Activated naive CD4-positive, alpha-beta T cell treated with anti-CD3 and anti-CD28 coated beads, Interleukin-2, amount 10 ng/mL, durations not matched to agents 7 days and 5 days (primary cell): ENCODE data around the gene USP15.

ENCODE experiments used
- CTCF ChIA-PET: fragments of 350-600 bp; sonication (Branson Sonifier 250); formaldehyde crosslinking; loops from one replicate; lab custom pipeline; 2021; ENCODE audit warnings: antibody characterized with exemption; lab: Charles Lee
- DNase-seq: peaks from one replicate; pipeline ENCODE4 v3.0.0-alpha.2; 2020
- H3K27ac Mint-ChIP-seq: one replicate; pipeline ENCODE4 v1.8.0; 2021; ENCODE audit warnings: mild to moderate bottlenecking, moderate library complexity, mixed read lengths
- H3K27me3 Mint-ChIP-seq: one replicate; pipeline ENCODE4 v1.8.0; 2021; ENCODE audit warnings: mild to moderate bottlenecking, mixed read lengths
- H3K36me3 Mint-ChIP-seq: one replicate; pipeline ENCODE4 v1.8.0; 2021; ENCODE audit warnings: mixed read lengths
- H3K4me1 Mint-ChIP-seq: one replicate; pipeline ENCODE4 v1.8.0; 2021; ENCODE audit warnings: mixed read lengths
- H3K4me3 Mint-ChIP-seq: one replicate; pipeline ENCODE4 v1.8.0; 2021; ENCODE audit warnings: mild to moderate bottlenecking, moderate library complexity, mixed read lengths
- H3K9me3 Mint-ChIP-seq: one replicate; pipeline ENCODE4 v1.8.0; 2021; ENCODE audit warnings: mixed read lengths

The USP15 gene

GRCh38 chr12:62370189-62370588 is 110.0 kb downstream of the USP15 start:
- Mint-ChIP-seq H3K4me1 (peaks cover 19% of the 10 kb centered on the region), H3K27me3 (no peaks in the 10 kb centered on the region), H3K36me3 (peaks cover 56% of the 10 kb centered on the region), H3K4me3 (no peak overlapping the region), H3K9me3 (peaks cover 6% of the 10 kb centered on the region), H3K27ac (no peak overlapping the region)
- no peak for DNase-seq
- CTCF ChIA-PET: no interaction called here

DNA sequence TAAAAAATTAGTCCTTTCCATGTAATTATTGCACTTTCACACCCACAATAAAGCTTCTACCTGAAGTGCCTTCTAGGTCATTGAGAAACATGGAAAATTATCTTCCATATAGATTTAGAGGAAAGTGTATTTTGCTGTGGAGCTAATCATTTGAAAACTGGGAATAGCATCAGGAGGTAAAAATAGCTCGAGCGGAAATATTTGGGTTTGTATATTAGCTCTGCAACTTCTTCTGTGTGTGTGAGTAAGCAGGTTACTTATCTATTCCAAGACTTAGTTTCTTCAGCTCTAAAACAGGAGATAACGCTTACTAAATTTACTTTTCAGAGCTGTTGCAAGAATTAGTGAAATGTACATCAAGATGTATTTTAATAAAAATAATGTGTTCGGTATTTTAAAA is 111.5 kb downstream of the USP15 start:
- CTCF ChIA-PET: no interaction called here
- Mint-ChIP-seq H3K4me1 (peaks cover 18% of the 10 kb centered on the region), H3K36me3 (peaks cover 45% of the 10 kb centered on the region), H3K27me3 (no peaks in the 10 kb centered on the region), H3K27ac (no peak overlapping the region), H3K9me3 (peaks cover 2% of the 10 kb centered on the region), H3K4me3 (no peak overlapping the region)
- no peak for DNase-seq

GRCh38 chr12:62372134-62372533 is 111.9 kb downstream of the USP15 start:
- H3K36me3 Mint-ChIP-seq: peaks cover 42% of the 10 kb centered on the region
- peaks cover 2% of the 10 kb centered on the region for H3K9me3 Mint-ChIP-seq
- no peak for DNase-seq
- CTCF ChIA-PET: no interaction called here
- H3K27me3 Mint-ChIP-seq: no peaks in the 10 kb centered on the region
- H3K4me1 Mint-ChIP-seq: peaks cover 19% of the 10 kb centered on the region
- H3K4me3 Mint-ChIP-seq: no peak overlapping the region
- no peak overlapping the region for H3K27ac Mint-ChIP-seq

DNA sequence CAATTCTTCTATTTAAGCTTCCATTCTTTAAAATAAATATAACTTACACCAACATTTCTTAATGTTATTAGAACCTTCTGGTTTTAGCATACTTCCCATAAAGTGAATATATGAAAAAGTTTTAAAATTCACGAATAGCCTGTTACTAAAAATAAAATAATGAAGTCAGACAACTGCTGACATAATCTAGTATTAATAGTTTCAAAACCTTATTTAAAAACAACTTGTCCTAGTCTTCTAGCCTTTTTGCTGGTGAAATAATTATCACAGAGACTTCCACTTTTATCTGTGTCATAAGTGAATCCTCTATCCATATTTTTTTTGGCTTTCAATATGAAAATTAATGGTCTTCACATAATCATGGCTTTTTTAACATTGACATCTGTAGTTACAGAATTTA is 112.6 kb downstream of the USP15 start:
- peaks cover 2% of the 10 kb centered on the region for H3K9me3 Mint-ChIP-seq
- H3K27me3 Mint-ChIP-seq: no peaks in the 10 kb centered on the region
- H3K36me3 Mint-ChIP-seq: peaks cover 39% of the 10 kb centered on the region
- CTCF ChIA-PET: no interaction called here
- H3K4me3 Mint-ChIP-seq: no peak overlapping the region
- H3K27ac Mint-ChIP-seq: no peak overlapping the region
- DNase-seq: no peak
- peaks cover 14% of the 10 kb centered on the region for H3K4me1 Mint-ChIP-seq

GRCh38 chr12:62375603-62376002 is 115.4 kb downstream of the USP15 start:
- Mint-ChIP-seq H3K27me3 (no peaks in the 10 kb centered on the region), H3K9me3 (no peaks in the 10 kb centered on the region), H3K4me3 (no peak overlapping the region), H3K36me3 (peaks cover 26% of the 10 kb centered on the region), H3K27ac (no peak overlapping the region), H3K4me1 (peaks cover 24% of the 10 kb centered on the region)
- CTCF ChIA-PET: no interaction called here
- DNase-seq: no peak

DNA sequence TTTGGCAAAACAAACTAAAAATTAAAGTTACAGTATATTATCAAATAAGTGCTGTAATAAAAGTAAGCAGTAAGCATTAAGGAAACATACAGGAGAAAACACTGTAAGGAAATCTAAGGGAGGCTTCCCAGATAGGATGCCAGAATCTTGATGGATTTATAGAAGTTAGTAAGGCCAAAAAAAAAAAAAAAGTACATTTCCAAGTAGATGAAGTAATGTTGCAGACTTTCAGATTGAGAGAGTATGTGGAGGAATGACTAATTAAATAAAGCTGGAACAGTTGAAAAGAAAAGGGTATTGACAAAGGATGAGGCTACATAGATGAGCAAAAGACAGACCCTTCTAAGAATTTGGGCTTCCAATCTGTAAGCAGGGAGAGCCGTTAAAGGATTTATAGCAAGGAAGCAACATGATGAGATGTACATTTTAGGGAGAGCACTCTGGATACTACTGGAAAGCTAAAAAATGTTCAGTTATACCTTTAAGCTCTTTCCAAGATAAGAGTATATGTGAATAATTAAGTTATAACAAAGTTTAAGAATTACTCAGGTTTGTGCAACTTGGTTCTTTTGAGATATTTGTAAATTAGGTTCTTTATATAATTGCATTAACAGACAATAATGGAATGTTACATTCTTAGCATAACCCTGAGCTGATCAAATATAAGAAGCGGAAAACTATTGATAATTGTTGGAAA is 119.0 kb downstream of the USP15 start:
- Mint-ChIP-seq H3K9me3 (no peaks in the 10 kb centered on the region), H3K4me3 (no peak overlapping the region), H3K27me3 (no peaks in the 10 kb centered on the region), H3K27ac (peak overlapping the region; percentile 26), H3K4me1 (peaks cover 20% of the 10 kb centered on the region), H3K36me3 (peaks cover 32% of the 10 kb centered on the region)
- CTCF ChIA-PET: interaction anchor here (1.9 kb wide), 1 partner anchor 56 kb away, joined by 4 read pairs; no protein-coding TSS in a partner anchor
- DNase-seq: no peak

GRCh38 chr12:62379723-62380045 is 119.5 kb downstream of the USP15 start:
- no peaks in the 10 kb centered on the region for H3K9me3 Mint-ChIP-seq
- peak overlapping the region; percentile 29 for H3K27ac Mint-ChIP-seq
- H3K27me3 Mint-ChIP-seq: no peaks in the 10 kb centered on the region
- no peak overlapping the region for H3K4me3 Mint-ChIP-seq
- no peak for DNase-seq
- CTCF ChIA-PET: interaction anchor here (1.9 kb wide), 1 partner anchor 55 kb away, joined by 4 read pairs; no protein-coding TSS in a partner anchor
- H3K36me3 Mint-ChIP-seq: peaks cover 30% of the 10 kb centered on the region
- peaks cover 18% of the 10 kb centered on the region for H3K4me1 Mint-ChIP-seq

DNA sequence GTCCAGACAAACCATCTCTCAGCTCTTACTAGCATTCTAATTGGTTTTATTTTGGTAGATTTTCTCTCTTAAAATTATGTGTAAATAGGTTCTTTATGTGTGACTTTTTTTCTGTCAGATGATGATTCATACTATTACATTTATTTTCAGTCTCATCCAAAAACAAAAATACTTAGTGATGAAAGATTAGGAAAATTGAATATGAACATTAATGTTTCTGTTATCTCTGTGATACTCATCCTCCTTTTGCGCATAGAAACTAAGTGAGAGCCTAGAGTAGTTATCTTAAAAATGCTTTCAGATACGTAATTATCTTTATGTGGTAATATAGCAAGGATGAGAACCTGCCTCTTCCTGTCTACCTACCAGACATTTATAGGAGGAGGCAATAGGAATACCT is 122.3 kb downstream of the USP15 start:
- Mint-ChIP-seq H3K27me3 (no peaks in the 10 kb centered on the region), H3K36me3 (peaks cover 30% of the 10 kb centered on the region), H3K4me1 (peaks cover 10% of the 10 kb centered on the region), H3K9me3 (no peaks in the 10 kb centered on the region), H3K4me3 (no peak overlapping the region), H3K27ac (no peak overlapping the region)
- CTCF ChIA-PET: interaction anchor here (1.3 kb wide), 1 partner anchor 53 kb away, joined by 4 read pairs; no protein-coding TSS in a partner anchor
- DNase-seq: no peak

- CTCF ChIA-PET: no interaction called here
- Mint-ChIP-seq H3K27ac (no peak overlapping the region), H3K36me3 (peaks cover 50% of the 10 kb centered on the region)
Measured at GRCh38 chr12:62396750-62397149, 136.5 kb downstream of the USP15 start.

DNA sequence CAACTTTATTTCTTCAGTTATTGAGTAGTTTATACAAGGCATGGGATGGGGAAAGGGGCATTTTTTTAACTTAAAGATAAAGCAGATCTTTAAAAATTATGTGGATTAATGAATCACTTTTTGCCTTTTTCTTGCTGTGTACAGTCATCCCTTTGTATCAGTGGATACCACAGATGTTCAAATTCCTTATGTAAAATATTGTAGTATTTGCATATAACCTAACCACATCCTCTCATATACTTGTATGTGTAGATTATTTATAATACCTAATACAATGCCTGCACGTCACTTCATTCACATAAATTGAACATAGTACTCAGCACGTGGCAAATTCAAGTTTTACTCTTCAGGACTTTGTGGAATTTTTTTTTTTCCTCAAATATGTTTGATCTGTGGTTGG is 139.9 kb downstream of the USP15 start:
- no peak overlapping the region for H3K27ac Mint-ChIP-seq
- no peak for DNase-seq
- no peaks in the 10 kb centered on the region for H3K27me3 Mint-ChIP-seq
- CTCF ChIA-PET: no interaction called here
- peaks cover 2% of the 10 kb centered on the region for H3K4me1 Mint-ChIP-seq
- peaks cover 57% of the 10 kb centered on the region for H3K36me3 Mint-ChIP-seq
- H3K4me3 Mint-ChIP-seq: no peak overlapping the region
- H3K9me3 Mint-ChIP-seq: no peaks in the 10 kb centered on the region

More at GRCh38 chr12:62396750-62397149, 136.5 kb downstream of the USP15 start:
- Mint-ChIP-seq H3K9me3 (no peaks in the 10 kb centered on the region), H3K4me1 (peaks cover 2% of the 10 kb centered on the region), H3K4me3 (no peak overlapping the region), H3K27me3 (no peaks in the 10 kb centered on the region)
- no peak for DNase-seq

DNA sequence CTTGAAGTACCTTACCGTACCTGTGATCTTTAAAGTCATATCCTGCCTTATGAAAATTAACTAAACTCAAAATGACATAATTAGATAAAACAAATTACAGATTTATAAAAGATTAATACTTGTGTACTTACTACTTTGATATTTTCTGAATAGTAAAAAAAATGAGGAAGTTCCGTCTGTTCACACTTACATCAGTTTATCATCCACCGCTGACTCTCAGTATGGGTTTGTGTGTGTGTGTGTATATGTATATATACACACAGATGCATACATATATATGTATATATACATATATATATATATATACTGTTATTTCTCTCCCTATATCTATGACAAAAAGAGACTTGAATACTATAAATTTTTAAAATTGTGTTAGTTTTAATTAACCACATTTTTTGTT is 141.4 kb downstream of the USP15 start:
- Mint-ChIP-seq H3K4me1 (peaks cover 2% of the 10 kb centered on the region), H3K36me3 (peaks cover 54% of the 10 kb centered on the region), H3K27ac (no peak overlapping the region), H3K9me3 (no peaks in the 10 kb centered on the region), H3K4me3 (no peak overlapping the region), H3K27me3 (no peaks in the 10 kb centered on the region)
- CTCF ChIA-PET: no interaction called here
- no peak for DNase-seq

DNA sequence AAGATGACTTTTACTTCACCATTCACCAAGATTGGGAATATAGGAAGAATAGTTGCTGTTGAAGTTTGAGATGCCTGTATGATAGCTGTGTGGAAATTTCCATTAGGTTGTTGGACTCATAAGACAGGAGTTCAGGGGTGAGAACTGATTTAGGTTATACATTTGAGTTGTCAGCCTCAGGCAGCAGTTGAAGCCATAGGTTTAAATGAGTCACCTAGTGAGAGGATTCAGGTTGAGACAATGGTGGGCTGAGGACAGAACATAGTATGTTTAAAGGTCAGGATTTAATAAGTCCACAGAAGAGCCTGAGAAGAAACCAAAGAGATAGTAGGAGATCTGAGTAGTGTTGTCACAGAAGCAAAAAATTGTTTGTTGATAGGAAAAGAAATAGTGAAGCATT is 142.8 kb downstream of the USP15 start:
- CTCF ChIA-PET: interaction anchor here (1.1 kb wide), 1 partner anchor 33 kb away, joined by 3 read pairs; no protein-coding TSS in a partner anchor
- DNase-seq: no peak
- Mint-ChIP-seq H3K4me1 (peaks cover 2% of the 10 kb centered on the region), H3K9me3 (no peaks in the 10 kb centered on the region), H3K27me3 (no peaks in the 10 kb centered on the region), H3K27ac (no peak overlapping the region), H3K36me3 (peaks cover 54% of the 10 kb centered on the region), H3K4me3 (no peak overlapping the region)

GRCh38 chr12:62407587-62407986 is 147.4 kb downstream of the USP15 start:
- CTCF ChIA-PET: no interaction called here
- no peaks in the 10 kb centered on the region for H3K9me3 Mint-ChIP-seq
- no peak for DNase-seq
- H3K27ac Mint-ChIP-seq: no peak overlapping the region
- peaks cover 50% of the 10 kb centered on the region for H3K36me3 Mint-ChIP-seq
- no peaks in the 10 kb centered on the region for H3K4me1 Mint-ChIP-seq
- no peaks in the 10 kb centered on the region for H3K27me3 Mint-ChIP-seq
- H3K4me3 Mint-ChIP-seq: no peak overlapping the region

DNA sequence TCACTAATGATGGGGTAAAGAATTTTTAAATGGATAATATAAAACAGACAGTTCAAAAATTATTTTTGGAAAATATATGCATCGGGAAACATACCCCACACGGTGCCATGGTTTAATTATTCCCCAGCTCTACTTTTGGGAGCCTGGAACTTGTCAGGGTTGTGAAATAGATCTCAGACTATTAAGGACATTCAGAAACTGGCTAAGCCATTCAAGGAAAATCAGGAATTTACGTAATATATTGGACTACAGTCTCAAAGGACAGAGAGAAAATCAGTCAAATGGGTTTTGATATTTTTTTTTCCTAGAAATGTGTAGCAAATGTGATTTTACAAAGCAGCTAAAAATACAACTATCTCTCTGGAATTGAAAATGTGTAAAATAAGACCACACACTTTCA is 148.9 kb downstream of the USP15 start:
- no peak overlapping the region for H3K4me3 Mint-ChIP-seq
- H3K9me3 Mint-ChIP-seq: no peaks in the 10 kb centered on the region
- CTCF ChIA-PET: no interaction called here
- no peak overlapping the region for H3K27ac Mint-ChIP-seq
- no peak for DNase-seq
- no peaks in the 10 kb centered on the region for H3K27me3 Mint-ChIP-seq
- peaks cover 42% of the 10 kb centered on the region for H3K36me3 Mint-ChIP-seq
- H3K4me1 Mint-ChIP-seq: no peaks in the 10 kb centered on the region

DNA sequence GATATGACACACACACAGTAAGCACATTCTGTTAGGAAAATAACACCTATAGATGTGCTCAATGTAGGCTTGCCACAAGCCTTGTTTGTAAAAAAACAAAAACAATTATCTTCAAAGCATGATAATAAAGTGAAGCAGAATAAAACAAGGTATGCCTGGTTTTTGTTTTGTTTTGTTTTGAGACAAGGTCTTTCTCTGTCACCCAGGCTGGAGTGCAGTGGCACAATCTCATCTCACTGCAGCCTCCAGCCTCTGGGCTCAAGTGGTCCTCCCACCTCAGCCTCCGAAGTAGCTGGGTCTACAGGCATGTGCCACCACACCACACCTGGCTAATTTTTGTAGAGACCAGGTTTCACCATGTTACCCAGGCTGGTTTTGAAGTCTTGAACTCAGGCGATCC is 154.0 kb downstream of the USP15 start:
- Mint-ChIP-seq H3K4me3 (no peak overlapping the region), H3K4me1 (peaks cover 11% of the 10 kb centered on the region), H3K27ac (no peak overlapping the region), H3K27me3 (no peaks in the 10 kb centered on the region), H3K9me3 (peaks cover 2% of the 10 kb centered on the region), H3K36me3 (peaks cover 28% of the 10 kb centered on the region)
- CTCF ChIA-PET: no interaction called here
- DNase-seq: no peak
